H1 (cell line): ENCODE measurements around the gene PWP1. TPM values are rescaled to one million over a fixed set of nuclear protein-coding genes. Genes with fewer than 3 reads are reported as not detected.

Experiments used
- CTCF ChIA-PET: fragments of 300-600 bp; sonication (Branson Sonifier 250); formaldehyde crosslinking; loops from one replicate; lab custom pipeline; 2021; ENCODE audit not compliant: partially characterized antibody; lab: Charles Lee
- POLR2A ChIA-PET: fragments of 300-600 bp; sonication (Branson Sonifier 250); formaldehyde crosslinking; loops from one replicate; lab custom pipeline; 2021; ENCODE audit warnings: inconsistent platforms; ENCODE audit not compliant: partially characterized antibody; lab: Charles Lee
- DNase-seq, 2 experiments: peaks; one replicate each; pipeline versions ENCODE4 v3.0.0 to v3.0.0-alpha.2; 2010 to 2022; ENCODE audit warnings: low spot score in 2 of 2, low read depth in 1 of 2, mixed read lengths in 1 of 2
- FAIRE-seq: peaks from 2 replicates; lab custom pipeline; 2011; peaks lifted over from hg19 to GRCh38; lab: Jason Lieb, UNC
- H2AFZ ChIP-seq: 2 replicates; pipeline ENCODE4 v1.8.1; 2012; ENCODE audit warnings: low read length, inconsistent platforms
- H2AK5ac ChIP-seq: 2 replicates; pipeline ENCODE4 v1.6.1; 2013; ENCODE audit warnings: low read depth, low read length
- H2BK120ac ChIP-seq: replicated peaks from 2 replicates; pipeline ENCODE3; 2013; ENCODE audit warnings: low read depth, low read length, inconsistent platforms
- H2BK12ac ChIP-seq: 2 replicates; pipeline ENCODE4 v1.6.1; 2013; ENCODE audit warnings: low read depth, low read length
- H2BK15ac ChIP-seq: 2 replicates; pipeline ENCODE4 v1.6.1; 2013; ENCODE audit warnings: low read length
- H2BK20ac ChIP-seq: 2 replicates; pipeline ENCODE4 v1.6.1; 2013; ENCODE audit warnings: low read length
- H2BK5ac ChIP-seq: 2 replicates; pipeline ENCODE4 v1.6.1; 2013; ENCODE audit warnings: low read depth, low read length
- H3K14ac ChIP-seq: 2 replicates; pipeline ENCODE4 v1.6.1; 2013; ENCODE audit warnings: inconsistent platforms; ENCODE audit not compliant: insufficient read length
- H3K18ac ChIP-seq: 2 replicates; pipeline ENCODE4 v1.6.1; 2013; ENCODE audit warnings: low read length; ENCODE audit errors: extremely low read depth
- H3K23ac ChIP-seq: 2 replicates; pipeline ENCODE4 v1.6.1; 2013; ENCODE audit warnings: inconsistent platforms; ENCODE audit not compliant: insufficient read length
- H3K23me2 ChIP-seq: 2 replicates; pipeline ENCODE4 v1.6.1; 2013; ENCODE audit warnings: low read depth, low read length
- H3K27ac ChIP-seq: 2 replicates; pipeline ENCODE4 v1.6.1; 2011; ENCODE audit warnings: low read depth, low read length, inconsistent platforms
- H3K27me3 ChIP-seq, 4 experiments: replicated peaks in 1 of 4; 1 replicate in 1 of 4; 2 replicates in 3 of 4; pipeline versions ENCODE4 v1.6.1 to v1.8.1; 2011 to 2013; ENCODE audit warnings: low read length in 3 of 4, mild to moderate bottlenecking in 3 of 4, inconsistent platforms in 2 of 4, mixed read lengths in 2 of 4, moderate library complexity in 1 of 4; ENCODE audit not compliant: control insufficient read depth in 3 of 4, insufficient read depth in 3 of 4; ENCODE audit errors: extremely low read depth in 1 of 4
- H3K36me3 ChIP-seq, 4 experiments: 2 replicates each; pipeline versions ENCODE4 v1.6.1 to v1.8.1; 2011 to 2013; ENCODE audit warnings: mild to moderate bottlenecking in 4 of 4, low read length in 3 of 4, moderate library complexity in 2 of 4, control low read depth in 1 of 4, inconsistent platforms in 1 of 4; ENCODE audit not compliant: insufficient read depth in 4 of 4, control insufficient read depth in 2 of 4
- H3K4ac ChIP-seq: replicated peaks from 2 replicates; pipeline ENCODE3; 2013; ENCODE audit warnings: low read length, low read depth, mixed read lengths, inconsistent platforms; ENCODE audit not compliant: insufficient read length
- H3K4me1 ChIP-seq, 4 experiments: replicated peaks in 1 of 4; 1 replicate in 1 of 4; 2 replicates in 3 of 4; pipeline versions ENCODE4 v1.6.1 to v1.8.1; 2011 to 2013; ENCODE audit warnings: low read length in 3 of 4, inconsistent platforms in 2 of 4, mixed read lengths in 1 of 4; ENCODE audit not compliant: insufficient read depth in 4 of 4, control insufficient read depth in 3 of 4
- H3K4me2 ChIP-seq, 2 experiments: 2 replicates each; pipeline versions ENCODE4 v1.6.1 to v1.8.1; 2011 to 2013; ENCODE audit warnings: low read depth in 2 of 2, low read length in 2 of 2, control low read depth in 1 of 2, inconsistent platforms in 1 of 2, mild to moderate bottlenecking in 1 of 2; ENCODE audit not compliant: insufficient read depth in 1 of 2
- H3K4me3 ChIP-seq, 4 experiments: fragments of 200-600, 300-600 bp in 1 of 4; sonication (generic), shearing (Covaris generic), sonication (Bioruptor Twin) in 1 of 4; 2 replicates each; pipeline versions ENCODE4 v1.5.1 to v1.8.1; 2011 to 2016; ENCODE audit warnings: low read length in 4 of 4, low read depth in 3 of 4, control low read depth in 2 of 4, inconsistent platforms in 2 of 4, mild to moderate bottlenecking in 2 of 4, mixed read lengths in 1 of 4, moderate library complexity in 1 of 4; ENCODE audit not compliant: insufficient read depth in 2 of 4; ENCODE audit errors: extremely low read depth in 1 of 4
- H3K56ac ChIP-seq: replicated peaks from 2 replicates; pipeline ENCODE3; 2013; ENCODE audit warnings: low read depth, mild to moderate bottlenecking, mixed read lengths, low read length, inconsistent platforms; ENCODE audit not compliant: insufficient read length
- H3K79me1 ChIP-seq: 2 replicates; pipeline ENCODE4 v1.6.1; 2013; ENCODE audit warnings: low read depth, low read length, control low read depth
- H3K79me2 ChIP-seq, 2 experiments: 2 replicates each; pipeline versions ENCODE4 v1.6.1 to v1.8.1; 2012 to 2013; ENCODE audit warnings: low read length in 2 of 2, mild to moderate bottlenecking in 2 of 2, inconsistent platforms in 1 of 2; ENCODE audit not compliant: insufficient read depth in 2 of 2, control insufficient read depth in 1 of 2
- H3K9ac ChIP-seq, 4 experiments: replicated peaks in 1 of 4; 1 replicate in 1 of 4; 2 replicates in 3 of 4; pipeline versions ENCODE4 v1.6.1 to v1.8.1; 2011 to 2013; ENCODE audit warnings: low read depth in 3 of 4, low read length in 3 of 4, control low read depth in 2 of 4, mild to moderate bottlenecking in 2 of 4, moderate library complexity in 2 of 4, inconsistent platforms in 1 of 4; ENCODE audit errors: extremely low read depth in 1 of 4
- H3K9me3 ChIP-seq, 2 experiments: 2 replicates each; pipeline versions ENCODE4 v1.6.1 to v1.8.1; 2012 to 2013; ENCODE audit warnings: mild to moderate bottlenecking in 2 of 2, moderate library complexity in 2 of 2, control low read depth in 1 of 2, inconsistent platforms in 1 of 2, low read depth in 1 of 2, low read length in 1 of 2, mixed read lengths in 1 of 2; ENCODE audit not compliant: insufficient read depth in 2 of 2
- H4K20me1 ChIP-seq, 2 experiments: replicated peaks in 1 of 2; 2 replicates each; pipeline versions ENCODE3 to v1.8.1; 2011 to 2013; ENCODE audit warnings: inconsistent platforms in 2 of 2, low read length in 2 of 2, mild to moderate bottlenecking in 1 of 2; ENCODE audit not compliant: insufficient read depth in 2 of 2, control insufficient read depth in 1 of 2
- H4K5ac ChIP-seq: 2 replicates; pipeline ENCODE4 v1.6.1; 2013; ENCODE audit warnings: low read length, low read depth, mixed read lengths, inconsistent platforms; ENCODE audit not compliant: insufficient read length
- H4K8ac ChIP-seq: 2 replicates; pipeline ENCODE4 v1.8.0; 2013; ENCODE audit warnings: mild to moderate bottlenecking, moderate library complexity, low read length, inconsistent platforms; ENCODE audit not compliant: insufficient read depth; ENCODE audit errors: extremely low read depth
- H4K91ac ChIP-seq: replicated peaks from 2 replicates; pipeline ENCODE3; 2013; ENCODE audit warnings: low read length, mixed read lengths, inconsistent platforms; ENCODE audit not compliant: insufficient read length
- CEBPB ChIP-seq: IDR thresholded peaks from 2 replicates; pipeline ENCODE4 v1.6.1; 2012; ENCODE audit warnings: low read depth, low read length
- GTF2F1 ChIP-seq: IDR thresholded peaks from 2 replicates; pipeline ENCODE4 v1.6.1; 2012; ENCODE audit warnings: low read depth, low read length, improper control_type of control experiment, borderline replicate concordance
- NRF1 ChIP-seq: IDR thresholded peaks from 2 replicates; pipeline ENCODE4 v1.6.1; 2011; ENCODE audit warnings: mild to moderate bottlenecking, low read depth, low read length, improper control_type of control experiment
- POLR2A ChIP-seq, 2 experiments: IDR thresholded peaks; 1 replicate in 1 of 2; 2 replicates in 1 of 2; pipeline ENCODE4 v1.6.1; 2011; ENCODE audit warnings: low read depth in 2 of 2, low read length in 2 of 2, mild to moderate bottlenecking in 2 of 2; ENCODE audit errors: control extremely low read depth in 1 of 2
- RAD21 ChIP-seq, 2 experiments: IDR thresholded peaks in 1 of 2; conservative IDR thresholded peaks in 1 of 2; 2 replicates each; pipeline ENCODE4 v1.6.1; 2011; ENCODE audit warnings: low read depth in 2 of 2, low read length in 2 of 2, improper control_type of control experiment in 1 of 2, inconsistent platforms in 1 of 2, mild to moderate bottlenecking in 1 of 2, moderate library complexity in 1 of 2
- SIRT6 ChIP-seq: IDR thresholded peaks from one replicate; pipeline ENCODE4 v1.7.1; 2012; ENCODE audit warnings: low read length, inconsistent platforms
- SIX5 ChIP-seq: IDR thresholded peaks from 2 replicates; pipeline ENCODE4 v1.6.1; 2011; ENCODE audit warnings: mild to moderate bottlenecking, low read depth, low read length
- SUZ12 ChIP-seq: fragments of 200-600 bp; sonication (generic); IDR thresholded peaks from 2 replicates; pipeline ENCODE4 v1.6.1; 2012; ENCODE audit warnings: mild to moderate bottlenecking, inconsistent platforms, low read length, moderate library complexity, mixed read lengths
- WGBS, 2 experiments: shearing (Covaris generic) in 1 of 2; methylation state at CpG; one replicate each; pipeline versions ENCODE4 v1.1.6 to v1.1.7; 2013 to 2015; ENCODE audit warnings: low lambda C conversion rate in 2 of 2, mixed read lengths in 2 of 2, inconsistent platforms in 1 of 2, low coverage in 1 of 2, missing lambda C conversion rate in 1 of 2; ENCODE audit not compliant: insufficient replicate concordance in 2 of 2, insufficient coverage in 1 of 2, insufficient read length in 1 of 2; ENCODE audit errors: extremely low coverage in 1 of 2, missing lambda C conversion rate in 1 of 2; 5-methylcytosine and 5-hydroxymethylcytosine counted together
- polyA plus RNA-seq, 7 experiments: library from polyadenylated mRNA; depleted of rRNA in 3 of 7; stranded (reverse) in 5 of 7; unstranded in 2 of 7; fragments of >200 nt in 5 of 7; fragments of 200-250 nt in 2 of 7; gene quantifications; 1 replicate in 5 of 7; 2 replicates in 1 of 7; 4 replicates in 1 of 7; pipeline versions ENCODE4 v1.2.1 to v1.2.3, GENCODE V29; 2011 to 2013; ENCODE audit warnings: missing spikeins in 2 of 7, mixed read lengths in 2 of 7
- total RNA-seq: library from RNA; stranded (reverse); fragmentation: NEBNext Ultra II Directional; extraction: Animal tissue kit (Norgen Biotek cat#: 25700); gene quantifications from 2 replicates; pipeline ENCODE4 v1.2.1, GENCODE V29; 2021
- TF ChIP-seq, protein P1 (sequence below): IDR thresholded peaks from 2 replicates; pipeline ENCODE4 v1.6.1; 2011; ENCODE audit warnings: low read depth, mild to moderate bottlenecking, low read length; ENCODE audit not compliant: insufficient read depth
- TF ChIP-seq, protein P2 (sequence below): IDR thresholded peaks from 2 replicates; pipeline ENCODE4 v1.6.1; 2012; ENCODE audit warnings: inconsistent platforms
- TF ChIP-seq, protein P3 (sequence below), 3 experiments: IDR thresholded peaks; 1 replicate in 2 of 3; 2 replicates in 1 of 3; pipeline versions ENCODE4 v1.5.1 to v1.6.1; 2011; ENCODE audit warnings: low read length in 3 of 3, mild to moderate bottlenecking in 3 of 3, inconsistent platforms in 2 of 3, low read depth in 1 of 3, moderate library complexity in 1 of 3; ENCODE audit not compliant: insufficient read depth in 1 of 3; ENCODE audit errors: control extremely low read depth in 1 of 3

Gene PWP1
- total and polyA plus RNA-seq, 2 of the 8 experiments (the other 6 are each of a cell fraction or from before 2014, with no cell fraction given), result 57.8 to 78.5 TPM

DNA sequence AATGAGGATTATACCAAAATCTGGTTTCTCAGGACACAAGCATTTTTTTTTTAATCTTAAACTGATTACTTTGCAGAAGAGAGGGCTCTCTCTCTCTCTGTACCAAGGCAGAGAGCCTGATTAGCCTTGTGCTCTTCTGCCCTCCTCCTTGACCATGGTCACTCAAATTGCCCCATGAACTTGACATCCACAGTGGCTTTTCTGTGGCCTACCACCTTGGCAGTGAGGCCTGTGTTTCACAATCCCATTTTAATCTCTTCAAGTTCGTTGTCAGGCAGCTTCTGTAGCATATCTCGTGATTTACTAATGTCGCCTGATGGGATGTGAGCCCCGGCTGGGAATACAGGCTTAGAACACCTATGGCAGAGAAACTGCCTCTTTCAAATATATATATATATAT is 30.7 kb upstream of the PWP1 start:
- Histone ChIP-seq H3K9me3 (no peaks in the 10 kb centered on the region), H2BK20ac (no peak overlapping the region), H3K14ac (no peak overlapping the region), H4K91ac (no peak overlapping the region), H4K8ac (no peak overlapping the region), H3K18ac (no peak overlapping the region), H3K27ac (no peak overlapping the region), H2BK12ac (no peak overlapping the region), H3K56ac (no peak overlapping the region), H3K9ac (no peak overlapping the region), H2AK5ac (no peak overlapping the region), H3K23me2 (no peaks in the 10 kb centered on the region), H2BK120ac (no peak overlapping the region), H2BK5ac (no peak overlapping the region), H3K4me2 (no peak overlapping the region), H3K4ac (no peak overlapping the region), H3K79me2 (no peaks in the 10 kb centered on the region), H3K4me3 (no peak overlapping the region), H4K20me1 (no peaks in the 10 kb centered on the region), H3K79me1 (no peaks in the 10 kb centered on the region), H2BK15ac (no peak overlapping the region), H3K23ac (no peak overlapping the region), H4K5ac (no peak overlapping the region), H3K36me3 (no peaks in the 10 kb centered on the region), H2AFZ (no peak overlapping the region), H3K4me1 (peaks cover 0 to 13% (median 3%) of the 10 kb centered on the region in 4 experiments; a peak in 4 of 7 replicates), H3K27me3 (no peaks in the 10 kb centered on the region)
- FAIRE-seq (no peak), DNase-seq (no peak)
- 91% methylated on average over 4 of the region's 4 CpGs; no CpG with 5 or more reads in 1 of the 2 experiments for WGBS, 2 experiments
- POLR2A ChIA-PET, result interaction anchor here (0.6 to 3.8 kb wide), 4 partner anchors 9 to 104 kb away, joined by 3 to 31 read pairs (median 4); no protein-coding TSS in a partner anchor
- CTCF ChIA-PET, result interaction anchor here (1.4 to 3.4 kb wide), 2 partner anchors 17 to 21 kb away, joined by 4 to 27 read pairs; no protein-coding TSS in a partner anchor
- TF ChIP-seq RAD21 (IDR thresholded peaks at IDR 0.05 in 1 of 2, conservative IDR thresholded peaks at IDR 0.05 in 1 of 2; ENCODE audit: low read depth in 2 of 2, low read length in 2 of 2) (no peak), POLR2A (IDR thresholded peaks at IDR 0.05; ENCODE audit: control extremely low read depth in 1 of 2, low read depth in 2 of 2, low read length in 2 of 2) (no peak), SIRT6 (no peak), SIX5 (no peak), NRF1 (no peak), SUZ12 (no peak), GTF2F1 (no peak), CEBPB (no peak)
- TF ChIP-seq, protein P1, sequence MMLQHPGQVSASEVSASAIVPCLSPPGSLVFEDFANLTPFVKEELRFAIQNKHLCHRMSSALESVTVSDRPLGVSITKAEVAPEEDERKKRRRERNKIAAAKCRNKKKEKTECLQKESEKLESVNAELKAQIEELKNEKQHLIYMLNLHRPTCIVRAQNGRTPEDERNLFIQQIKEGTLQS, result no peak
- TF ChIP-seq, protein P2, sequence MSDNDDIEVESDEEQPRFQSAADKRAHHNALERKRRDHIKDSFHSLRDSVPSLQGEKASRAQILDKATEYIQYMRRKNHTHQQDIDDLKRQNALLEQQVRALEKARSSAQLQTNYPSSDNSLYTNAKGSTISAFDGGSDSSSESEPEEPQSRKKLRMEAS, result no peak
- TF ChIP-seq, protein P3, sequence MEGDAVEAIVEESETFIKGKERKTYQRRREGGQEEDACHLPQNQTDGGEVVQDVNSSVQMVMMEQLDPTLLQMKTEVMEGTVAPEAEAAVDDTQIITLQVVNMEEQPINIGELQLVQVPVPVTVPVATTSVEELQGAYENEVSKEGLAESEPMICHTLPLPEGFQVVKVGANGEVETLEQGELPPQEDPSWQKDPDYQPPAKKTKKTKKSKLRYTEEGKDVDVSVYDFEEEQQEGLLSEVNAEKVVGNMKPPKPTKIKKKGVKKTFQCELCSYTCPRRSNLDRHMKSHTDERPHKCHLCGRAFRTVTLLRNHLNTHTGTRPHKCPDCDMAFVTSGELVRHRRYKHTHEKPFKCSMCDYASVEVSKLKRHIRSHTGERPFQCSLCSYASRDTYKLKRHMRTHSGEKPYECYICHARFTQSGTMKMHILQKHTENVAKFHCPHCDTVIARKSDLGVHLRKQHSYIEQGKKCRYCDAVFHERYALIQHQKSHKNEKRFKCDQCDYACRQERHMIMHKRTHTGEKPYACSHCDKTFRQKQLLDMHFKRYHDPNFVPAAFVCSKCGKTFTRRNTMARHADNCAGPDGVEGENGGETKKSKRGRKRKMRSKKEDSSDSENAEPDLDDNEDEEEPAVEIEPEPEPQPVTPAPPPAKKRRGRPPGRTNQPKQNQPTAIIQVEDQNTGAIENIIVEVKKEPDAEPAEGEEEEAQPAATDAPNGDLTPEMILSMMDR (IDR thresholded peaks at IDR 0.05; ENCODE audit: control extremely low read depth in 1 of 3, insufficient read depth in 1 of 3, low read depth in 1 of 3, low read length in 3 of 3), result no peak
